Inferior parietal cortex (tissue), 1 donor: ENCODE data around the gene INS.
"Not testable (repeated sequence)": the region's sequence is repeated elsewhere in the genome, so short reads cannot be mapped to it uniquely, and the experiment has no call there.

Experiments used
- DNase-seq: peaks from one replicate; pipeline ENCODE4 v3.0.0-alpha.2; 2016; ENCODE audit errors: extremely low spot score

Gene INS

DNA sequence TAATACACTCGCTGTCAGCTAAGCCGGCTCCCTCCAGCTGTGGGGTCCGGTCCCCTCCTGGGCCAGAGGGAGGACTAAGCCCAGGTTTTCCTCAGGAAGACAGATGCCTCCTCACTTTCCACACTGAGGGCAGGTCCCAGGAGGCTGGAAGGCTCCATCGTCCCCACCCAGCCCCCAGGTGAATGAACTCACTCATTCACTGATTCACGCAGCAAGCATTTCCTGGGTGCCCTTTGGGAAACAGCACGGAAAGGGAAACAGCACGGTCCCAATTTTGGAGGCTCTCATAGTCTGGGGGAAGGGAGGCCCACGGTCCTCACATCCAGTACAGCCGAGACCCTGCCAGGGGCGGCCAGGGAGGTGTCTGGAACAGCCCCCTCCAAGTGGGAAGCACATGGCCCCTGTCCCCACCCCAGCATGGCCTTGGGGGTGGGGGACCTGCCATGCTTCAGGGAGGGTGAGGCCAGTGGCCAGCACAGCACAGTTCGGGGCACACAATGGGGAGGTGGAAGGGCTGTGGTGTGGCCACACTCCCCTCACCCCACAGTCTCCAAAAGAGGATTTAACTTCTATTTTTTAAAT is 19.9 kb upstream of the INS start:
- DNase-seq = no peak

DNA sequence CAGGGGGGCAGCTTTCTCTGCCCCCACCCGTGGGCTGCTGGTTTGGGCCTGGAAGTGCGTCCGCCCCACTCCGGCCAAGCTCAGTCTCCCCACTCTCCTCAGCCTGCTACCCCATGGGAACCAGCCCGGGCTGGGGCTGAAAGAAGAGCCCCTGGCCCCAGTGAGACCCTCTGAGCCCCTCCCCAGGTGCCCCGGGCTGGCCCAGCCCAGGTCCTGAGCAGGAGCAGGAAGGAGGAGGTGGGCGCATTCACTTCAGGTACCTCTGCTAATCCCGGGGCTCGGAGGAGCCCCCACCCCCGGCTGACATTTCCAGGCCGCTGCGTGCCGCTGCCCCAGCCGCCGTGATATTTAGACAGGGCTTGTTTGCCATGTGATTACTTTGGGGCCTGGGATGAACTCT is 19.3 kb upstream of the INS start:
- DNase-seq = no peak

DNA sequence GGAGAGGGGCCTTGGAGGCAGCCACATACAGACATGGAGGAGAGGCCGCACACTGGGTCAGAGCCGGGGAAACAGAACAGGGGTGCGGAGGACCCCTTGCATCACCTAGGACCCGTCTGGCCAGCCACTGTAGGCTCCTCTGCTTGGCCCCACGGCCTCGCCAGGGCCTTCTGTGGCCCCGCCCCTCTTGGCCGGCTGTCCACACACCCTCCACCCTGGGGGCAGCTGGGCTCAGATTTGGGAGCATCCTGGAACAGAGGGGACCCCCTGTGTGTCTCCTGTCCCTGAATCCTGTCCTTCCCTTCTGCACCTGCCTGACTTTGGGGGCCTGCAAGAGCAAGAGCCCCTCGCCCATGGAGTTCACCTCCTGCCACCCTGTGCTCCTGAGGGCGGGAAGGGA is 18.5 kb upstream of the INS start:
- DNase-seq = no peak

DNA sequence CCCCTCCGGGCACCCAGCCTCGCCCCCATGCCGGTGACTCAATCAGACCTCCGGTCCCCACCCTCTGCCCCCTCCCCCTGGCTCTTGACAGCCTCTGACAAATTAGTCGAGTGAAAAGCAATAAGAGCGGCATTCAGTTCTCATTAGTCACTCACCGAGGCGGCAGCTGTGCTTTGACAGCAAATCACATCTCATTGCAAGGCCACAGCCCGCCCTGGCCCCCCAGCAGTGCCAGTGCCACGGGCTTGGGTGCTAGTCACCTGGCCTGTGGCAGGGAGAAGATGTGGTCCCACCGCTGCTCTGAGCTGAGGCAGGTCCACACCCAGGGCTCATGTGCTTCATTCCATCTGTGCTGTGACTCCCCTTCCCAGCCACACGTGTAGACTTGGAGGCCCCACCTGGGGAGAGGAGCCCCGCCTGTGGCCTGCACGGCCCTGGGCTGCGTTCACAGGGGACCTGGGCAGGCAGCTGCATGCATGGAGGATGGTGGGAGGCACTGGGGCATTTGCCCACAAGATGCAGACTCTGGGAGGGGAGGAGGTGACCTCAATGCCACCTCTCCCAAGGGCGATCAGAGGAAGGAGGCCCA is 18.0 kb upstream of the INS start:
- no peak for DNase-seq

DNA sequence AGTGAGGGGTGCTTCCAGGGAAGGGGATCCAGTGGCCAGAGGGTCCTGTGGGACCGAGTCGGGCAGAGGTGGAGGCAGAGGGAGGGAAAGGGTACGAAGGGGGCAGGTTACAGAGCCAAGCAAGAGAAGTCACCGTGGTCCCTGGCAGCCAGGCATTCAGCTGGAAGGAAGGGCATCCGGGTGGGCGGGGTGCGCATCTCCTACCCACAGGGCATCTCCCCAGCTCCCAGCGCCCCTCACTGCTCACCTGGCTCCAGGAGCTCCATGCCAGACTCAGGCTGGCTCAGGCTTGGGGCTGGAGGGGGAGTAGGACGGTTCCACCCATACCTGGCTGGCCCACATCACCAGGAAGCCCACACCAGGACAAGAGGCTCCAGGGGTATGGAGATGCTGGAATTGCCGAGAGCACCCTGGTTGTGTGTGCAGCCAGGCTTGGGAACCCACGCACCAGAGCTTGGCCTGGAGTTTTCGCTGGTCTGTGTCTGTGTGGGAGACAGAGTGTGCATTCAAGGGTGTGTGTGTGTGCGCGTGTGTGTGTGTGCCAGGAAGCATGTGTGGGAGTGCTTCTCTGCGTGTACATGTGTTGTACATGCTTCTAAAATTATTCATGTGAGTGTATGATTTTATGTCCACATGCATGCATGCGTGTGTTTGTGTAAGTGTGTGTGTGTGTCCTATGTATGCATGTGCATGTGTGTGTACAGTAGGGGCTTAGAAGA is 17.2 kb upstream of the INS start:
- DNase-seq = not testable (repeated sequence)

DNA sequence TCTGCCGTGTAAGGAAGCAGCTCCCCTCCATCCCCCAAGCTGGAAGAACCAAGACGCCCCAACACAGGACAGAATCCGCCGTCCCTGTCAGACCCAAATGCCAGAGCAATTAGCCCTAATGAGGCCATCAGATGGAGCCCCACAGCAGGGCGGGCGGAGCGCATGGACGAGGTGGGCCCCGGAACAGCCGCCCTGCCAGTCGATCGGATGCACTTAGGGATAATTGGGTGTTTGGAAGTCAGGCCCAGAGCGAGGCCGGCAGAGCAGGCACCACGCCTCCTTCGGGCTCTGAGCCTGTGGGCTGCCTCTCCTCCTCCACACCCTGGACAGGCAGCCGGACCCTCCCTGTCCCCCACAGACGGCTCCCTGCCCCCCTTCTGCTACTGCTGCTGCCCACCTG is 16.1 kb upstream of the INS start:
- no peak for DNase-seq

DNA sequence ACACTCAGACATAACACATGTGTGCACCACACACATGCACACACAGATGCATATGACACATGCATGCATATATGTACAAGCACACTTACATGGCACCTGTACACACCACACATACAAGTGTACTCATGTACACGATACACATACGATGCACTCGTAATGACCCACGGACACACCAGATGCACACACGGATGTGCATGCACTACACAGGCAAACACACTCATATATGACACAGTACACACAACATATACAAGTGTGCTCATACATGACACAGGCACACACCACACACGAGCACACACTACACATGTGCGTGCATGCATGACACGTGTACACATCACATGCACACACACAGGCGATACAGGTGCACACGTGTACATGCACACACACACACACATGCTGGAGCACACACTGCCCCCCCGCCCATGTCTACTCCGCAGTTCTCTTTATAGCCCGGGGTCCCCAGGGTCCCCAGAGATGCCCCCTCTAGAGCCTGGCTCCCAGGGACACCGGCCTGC is 15.4 kb upstream of the INS start:
- DNase-seq = no peak

DNA sequence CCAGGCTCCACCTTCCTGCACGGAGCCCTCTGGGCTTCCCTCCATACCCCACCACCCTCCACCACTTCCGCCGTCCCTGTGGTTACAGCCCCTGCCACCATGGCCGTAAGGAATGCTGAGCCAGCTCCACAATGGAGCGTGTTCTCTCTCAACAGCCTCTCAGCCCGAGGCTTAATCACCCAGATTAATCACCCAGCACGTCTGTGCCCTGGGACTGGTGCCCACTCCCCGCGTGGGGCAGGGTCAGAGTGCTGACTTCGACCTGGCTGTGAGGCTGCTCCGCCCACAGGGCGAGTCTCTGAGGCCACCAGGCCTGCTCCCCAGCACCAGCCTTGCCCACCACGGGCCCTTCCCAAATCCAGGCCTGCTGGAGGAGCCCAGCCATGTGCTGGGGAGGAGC is 14.7 kb upstream of the INS start:
- no peak for DNase-seq

DNA sequence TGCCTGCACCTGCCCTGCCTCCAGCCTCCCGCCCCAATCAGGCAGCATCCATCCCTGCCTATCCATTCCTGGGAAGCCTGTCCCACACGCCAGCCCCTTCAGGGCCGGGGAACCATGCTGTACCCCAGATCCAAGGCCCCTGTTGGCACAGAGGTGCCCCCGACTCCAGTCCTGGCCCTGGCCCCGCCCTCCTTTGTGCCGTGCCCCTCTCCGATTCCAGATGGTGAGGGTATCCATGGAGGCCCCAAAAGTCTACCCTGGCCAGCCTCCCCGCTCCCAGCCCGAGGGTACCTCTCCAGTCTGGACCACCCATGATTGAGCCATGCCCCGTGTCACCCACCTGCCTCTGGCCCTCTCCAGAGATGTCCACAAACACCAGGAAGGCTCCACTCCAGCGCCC is 13.4 kb upstream of the INS start:
- no peak for DNase-seq

DNA sequence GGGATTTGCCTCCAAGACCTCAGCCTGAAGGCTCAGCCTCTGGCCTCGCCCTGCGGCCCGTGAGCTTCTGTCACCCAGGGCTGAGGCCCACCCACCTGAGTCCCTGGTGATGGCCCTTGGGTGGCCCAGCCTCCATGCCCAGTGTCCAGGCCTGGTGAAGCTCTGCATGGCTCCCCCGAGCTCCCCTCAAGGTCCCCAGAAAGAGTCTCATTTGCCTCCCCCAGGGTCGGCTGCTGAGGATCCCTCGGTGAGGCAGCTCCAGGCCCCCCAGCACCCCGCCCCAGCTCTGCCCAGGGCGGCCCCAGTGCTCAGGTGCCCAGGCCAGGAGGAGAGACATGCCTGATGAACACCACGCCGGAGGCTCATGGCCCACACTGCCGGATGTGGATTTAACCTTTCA is 12.8 kb upstream of the INS start:
- DNase-seq = no peak

DNA sequence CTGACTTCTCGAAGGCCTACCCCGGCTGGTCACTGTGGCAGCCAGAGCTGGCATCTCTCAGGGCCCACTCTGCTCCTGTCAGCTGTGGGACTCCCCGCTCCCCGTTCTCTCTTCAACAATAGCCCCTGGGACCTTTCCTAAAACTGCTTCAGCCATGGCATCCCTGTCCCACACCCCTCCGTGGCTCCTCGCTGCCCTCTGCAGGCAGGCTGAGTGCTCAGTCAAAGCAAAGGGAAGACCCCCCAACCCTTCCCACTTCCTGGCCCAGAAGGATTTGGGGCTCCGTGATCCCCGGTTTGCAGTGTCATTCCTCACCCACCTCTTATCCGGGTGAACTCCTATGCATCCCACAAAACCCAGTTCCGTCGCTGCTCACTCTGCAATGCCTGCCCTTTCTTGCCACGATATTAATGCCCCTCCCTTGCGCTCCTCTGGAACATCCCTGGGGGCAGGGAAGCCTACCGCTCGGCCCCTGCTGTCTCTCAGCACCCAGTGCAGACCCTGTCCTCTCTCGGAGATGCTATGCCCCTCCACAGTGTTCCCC is 12.2 kb upstream of the INS start:
- no peak for DNase-seq

DNA sequence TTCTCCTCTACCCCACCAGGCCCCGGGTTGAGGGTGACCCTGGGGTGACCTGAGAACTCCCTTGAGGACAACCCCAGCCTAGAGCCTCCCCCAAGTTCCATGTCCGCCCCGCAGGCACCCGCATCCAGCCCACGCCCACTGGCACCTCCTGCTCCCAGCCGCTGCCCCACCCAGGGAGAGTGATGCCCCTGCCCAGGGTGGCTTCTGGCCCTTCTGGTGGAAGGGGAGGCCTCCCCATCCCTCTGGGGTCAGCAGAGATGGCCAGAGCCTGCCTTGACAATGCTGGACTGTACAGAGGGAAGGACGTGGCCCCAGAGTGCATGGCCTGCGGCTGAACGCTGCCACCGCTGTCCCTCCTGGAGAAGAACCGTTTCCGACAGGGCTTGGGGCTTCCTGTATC is 11.7 kb upstream of the INS start:
- DNase-seq = no peak

DNA sequence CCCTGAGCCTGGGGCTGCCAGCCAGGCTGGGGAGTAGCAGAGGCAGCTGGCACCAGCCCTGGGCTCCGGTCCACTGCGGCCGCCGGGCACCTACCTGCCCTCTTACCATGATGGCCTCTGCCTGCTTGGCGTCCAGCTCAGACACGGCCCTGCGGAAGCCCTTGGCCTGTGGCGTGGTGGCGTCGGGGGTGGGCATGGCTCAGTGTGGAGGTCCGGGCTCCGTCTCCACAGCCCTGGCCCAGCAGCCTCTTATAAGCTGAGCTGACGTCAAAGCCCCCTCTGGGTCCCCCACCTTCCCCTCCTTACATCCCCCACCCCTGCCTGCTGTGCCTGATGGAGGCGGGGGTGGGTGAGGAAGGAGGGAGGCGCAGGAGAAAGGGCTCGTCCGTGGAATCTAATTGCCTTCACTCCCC is 10.6 kb upstream of the INS start, which contains the start of gene TH:
TH (minus strand) TSS at position 225 of the 413 bp plus-strand sequence; CDS start at position 196, 29 bp downstream.
- DNase-seq = no peak

DNA sequence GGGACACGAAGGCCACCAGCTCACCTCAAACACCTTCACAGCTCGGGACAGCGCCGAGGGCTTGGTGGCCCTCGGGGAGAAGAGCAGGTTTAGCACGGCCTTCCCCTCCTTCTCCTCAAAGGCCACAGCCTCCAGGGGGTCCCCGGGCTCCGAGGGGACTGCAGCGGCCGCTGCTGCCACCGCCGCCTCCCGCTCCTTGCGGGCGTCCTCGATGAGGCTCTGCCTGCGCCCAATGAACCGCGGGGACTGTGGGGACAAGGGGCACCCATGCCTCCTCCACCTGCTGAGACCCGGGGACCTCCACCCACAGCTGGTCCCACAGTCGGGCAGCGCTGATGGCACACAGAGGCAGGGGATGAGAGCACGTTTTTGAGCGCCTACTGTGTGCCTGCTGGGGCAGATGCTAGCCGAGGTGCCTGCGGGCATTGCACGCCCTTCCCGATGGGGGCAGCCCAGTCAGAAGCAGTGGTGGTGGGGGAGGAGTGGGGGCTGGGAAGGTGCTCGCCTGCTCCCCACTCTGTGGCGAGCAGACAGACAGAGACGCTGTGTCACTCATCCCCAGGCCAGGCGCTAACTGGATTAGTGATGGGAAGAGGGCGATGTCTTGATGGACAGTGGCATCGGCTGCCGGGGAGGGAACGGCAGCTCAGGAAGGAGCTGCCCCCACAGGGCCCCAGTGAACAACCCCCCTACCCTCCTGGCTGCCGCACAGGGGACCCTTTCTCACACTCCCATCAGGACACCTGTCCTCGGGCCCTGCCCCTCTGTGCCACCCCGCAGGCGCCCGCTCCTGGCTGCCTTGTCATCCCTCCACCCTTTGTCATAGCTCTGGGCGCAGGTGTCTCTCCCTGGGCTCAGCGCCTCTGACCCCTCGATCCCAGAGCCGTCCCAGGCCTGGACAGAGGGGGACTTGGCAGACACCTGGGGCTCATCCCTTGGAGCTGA is 8.9 kb upstream of the INS start:
- no peak for DNase-seq

DNA sequence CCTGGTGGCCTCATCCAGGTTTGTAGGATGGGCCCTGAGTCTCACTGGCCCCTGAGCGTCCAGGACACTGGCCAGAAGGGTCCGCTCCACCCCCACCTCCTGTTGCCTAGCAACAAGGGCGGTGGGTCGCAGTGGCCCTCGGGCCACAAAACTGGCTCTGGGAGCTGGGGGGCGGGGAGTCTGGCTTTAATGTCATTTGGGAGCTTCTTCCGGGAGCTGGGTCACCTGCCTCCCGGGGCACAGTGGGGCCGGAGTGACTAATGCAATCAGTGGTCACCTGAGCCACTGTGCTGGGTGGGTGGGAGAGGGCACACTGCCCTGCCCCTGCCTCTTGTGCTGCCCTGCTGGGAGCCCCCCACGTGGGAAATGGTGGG is 8.0 kb upstream of the INS start:
- no peak for DNase-seq

DNA sequence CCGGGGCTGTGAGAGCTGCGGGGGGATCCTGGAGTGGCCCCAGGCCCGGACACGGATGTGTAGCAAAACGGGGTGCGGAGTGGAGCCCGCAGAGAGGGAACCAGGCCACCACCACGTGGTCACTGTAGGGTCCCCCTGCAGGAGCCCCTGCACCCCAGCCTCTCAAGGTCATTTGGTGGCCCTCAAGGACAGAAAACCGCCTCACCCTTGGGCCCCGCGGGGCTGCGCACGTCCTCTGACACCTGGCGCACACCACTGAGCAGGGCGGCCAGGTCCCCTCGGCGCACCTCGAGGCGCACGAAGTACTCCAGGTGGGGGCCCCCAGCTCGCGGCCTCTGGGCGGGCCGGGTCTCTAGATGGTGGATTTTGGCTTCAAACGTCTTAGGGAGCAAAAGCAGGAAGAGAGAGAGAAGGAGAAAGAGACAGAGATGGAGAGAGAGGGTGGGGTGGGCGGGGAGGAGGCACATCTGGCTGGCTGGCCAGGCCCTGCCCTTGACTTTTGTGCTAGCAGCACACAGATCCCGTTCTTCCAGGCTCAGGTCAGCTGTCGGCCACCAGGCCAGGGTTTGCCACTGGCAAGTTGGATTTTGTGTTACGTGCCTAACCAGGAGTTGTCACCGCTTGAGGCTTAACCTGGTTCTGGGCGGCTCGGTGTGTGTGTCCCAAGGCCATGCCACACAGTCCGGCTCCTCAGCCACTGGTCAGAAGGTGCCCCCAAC is 7.4 kb upstream of the INS start:
- DNase-seq = no peak

DNA sequence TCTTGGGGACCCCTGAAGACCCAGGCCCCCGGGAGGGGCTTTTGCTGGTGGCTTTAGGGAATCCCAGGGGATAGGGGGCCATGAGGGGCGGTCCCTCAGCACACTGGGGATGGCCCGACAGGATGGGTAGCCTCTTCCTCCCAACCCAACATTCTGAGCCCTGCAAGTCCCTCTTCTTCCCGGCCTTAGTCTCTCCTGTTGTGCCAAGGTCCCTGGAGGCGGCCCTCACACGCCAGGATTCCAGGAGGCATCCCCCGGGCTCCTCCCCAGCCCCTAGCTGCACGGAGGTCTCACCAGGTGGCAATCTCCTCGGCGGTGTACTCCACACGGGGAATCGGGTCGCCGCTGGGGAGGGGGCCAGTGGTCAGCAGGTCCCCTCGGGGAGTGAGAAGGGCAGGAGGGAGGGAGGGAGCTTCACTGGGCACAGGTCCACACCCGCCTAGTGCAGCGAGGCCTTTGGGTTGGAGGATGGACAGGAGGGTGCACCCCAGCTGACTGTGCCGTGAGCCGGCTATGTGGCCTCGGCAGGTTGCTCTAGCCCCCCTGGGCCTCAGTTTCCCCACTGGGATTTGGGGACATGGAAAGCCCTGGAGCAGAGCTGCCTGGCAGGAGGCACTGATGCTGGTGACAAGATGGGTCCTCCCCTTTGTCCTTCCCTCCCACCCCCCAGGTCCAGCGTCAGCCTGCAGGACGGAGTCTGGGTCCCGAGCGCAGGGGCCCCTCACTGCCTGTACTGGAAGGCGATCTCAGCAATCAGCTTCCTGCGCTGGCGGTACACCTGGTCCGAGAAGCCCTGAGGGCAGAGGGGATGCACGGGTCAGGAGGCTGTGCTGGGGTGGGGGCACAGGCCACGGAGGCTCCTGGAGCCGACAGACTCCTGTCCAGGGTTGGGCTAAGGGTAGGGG is 6.4 kb upstream of the INS start:
- no peak for DNase-seq

DNA sequence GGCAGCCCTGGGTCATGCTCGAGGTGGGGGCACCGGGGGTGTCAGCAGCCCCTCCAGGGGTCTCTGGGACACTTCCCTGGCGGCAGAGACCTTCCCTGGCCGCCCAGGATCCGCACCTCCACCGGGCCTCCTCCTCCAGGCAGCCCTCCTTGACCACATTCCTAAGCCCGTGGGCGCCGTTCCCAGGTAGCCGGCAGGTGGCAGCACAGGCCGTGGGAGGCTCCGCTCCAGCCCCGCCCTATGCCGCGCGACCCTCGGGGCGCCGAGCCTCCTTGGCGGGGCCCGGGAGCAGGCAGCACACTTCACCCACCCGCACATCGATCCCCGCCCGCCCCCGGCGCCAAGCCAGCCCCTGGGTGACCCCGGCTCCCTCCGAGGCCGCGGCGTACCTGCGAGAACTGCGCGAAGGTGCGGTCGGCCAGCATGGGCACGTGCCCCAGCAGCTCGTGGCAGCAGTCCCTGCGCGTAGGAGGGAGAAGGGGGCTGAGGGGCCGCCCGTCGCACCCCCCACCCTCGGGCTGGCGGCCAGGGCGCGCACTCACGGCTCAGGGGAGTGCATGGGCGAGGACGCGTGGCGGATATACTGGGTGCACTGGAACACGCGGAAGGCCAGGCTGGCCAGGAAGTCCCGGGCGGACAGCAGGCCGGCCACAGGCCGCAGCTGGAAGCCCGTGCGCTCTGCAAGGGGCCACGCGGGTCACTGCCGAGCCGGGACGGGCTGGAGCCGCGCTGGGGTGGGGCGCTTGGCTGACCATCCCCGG is 5.3 kb upstream of the INS start:
- DNase-seq = no peak

DNA sequence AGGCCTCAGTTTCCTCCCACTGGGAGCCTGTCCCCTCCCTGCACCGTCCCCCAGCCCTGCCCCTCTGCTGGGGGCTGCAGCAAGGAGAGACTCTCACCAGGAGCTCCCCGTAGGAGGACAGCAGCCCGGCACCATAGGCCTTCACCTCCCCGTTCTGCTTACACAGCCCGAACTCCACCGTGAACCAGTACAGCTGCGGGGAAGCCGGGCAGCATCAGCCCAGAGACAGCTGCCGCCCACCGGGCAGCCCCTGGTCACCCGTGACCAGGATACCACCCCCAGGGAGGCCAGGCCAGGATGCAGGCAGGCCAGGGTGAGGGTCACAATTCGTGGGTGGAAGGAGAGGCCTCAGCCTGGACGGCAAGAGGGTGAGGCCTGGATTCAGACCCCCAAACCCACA is 4.6 kb upstream of the INS start:
- no peak for DNase-seq
